ENCODE data around the gene CTDSP2.

DNA sequence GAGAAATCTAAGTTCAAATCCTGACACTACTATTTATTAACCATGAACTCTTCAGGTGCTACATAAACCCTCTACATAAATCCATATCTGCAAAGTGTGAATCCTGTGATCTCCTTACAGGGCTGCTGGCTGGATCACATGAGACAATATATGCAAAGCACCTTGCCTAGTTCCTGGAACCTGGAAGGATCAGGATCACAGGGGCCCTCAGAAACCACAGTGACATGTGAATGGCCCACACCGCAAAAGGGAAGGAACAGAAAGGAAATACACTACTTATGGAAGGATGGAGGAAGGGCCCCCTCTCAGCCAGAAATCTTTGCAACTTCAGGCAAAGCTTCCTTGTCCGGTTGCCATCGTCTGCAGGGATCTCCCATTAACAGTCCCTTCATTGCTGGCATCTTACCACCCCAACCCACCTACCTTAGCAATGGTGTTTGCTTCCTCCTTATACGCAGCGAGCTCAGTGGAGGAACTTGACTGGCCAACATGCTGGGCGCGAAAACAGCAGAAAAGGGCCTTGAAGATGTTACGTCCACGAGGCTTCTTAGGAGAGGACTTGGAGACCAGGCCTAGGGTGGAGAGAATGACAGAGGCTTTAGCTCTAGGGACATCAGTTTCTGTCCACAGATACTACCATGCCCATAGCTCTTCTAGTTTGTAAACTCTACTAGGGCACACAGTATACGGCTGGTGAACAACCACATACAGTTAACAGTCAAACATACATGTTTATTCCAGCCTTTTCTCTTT is 17.3 kb downstream of the CTDSP2 start:
- TF ChIP-seq, protein P1, sequence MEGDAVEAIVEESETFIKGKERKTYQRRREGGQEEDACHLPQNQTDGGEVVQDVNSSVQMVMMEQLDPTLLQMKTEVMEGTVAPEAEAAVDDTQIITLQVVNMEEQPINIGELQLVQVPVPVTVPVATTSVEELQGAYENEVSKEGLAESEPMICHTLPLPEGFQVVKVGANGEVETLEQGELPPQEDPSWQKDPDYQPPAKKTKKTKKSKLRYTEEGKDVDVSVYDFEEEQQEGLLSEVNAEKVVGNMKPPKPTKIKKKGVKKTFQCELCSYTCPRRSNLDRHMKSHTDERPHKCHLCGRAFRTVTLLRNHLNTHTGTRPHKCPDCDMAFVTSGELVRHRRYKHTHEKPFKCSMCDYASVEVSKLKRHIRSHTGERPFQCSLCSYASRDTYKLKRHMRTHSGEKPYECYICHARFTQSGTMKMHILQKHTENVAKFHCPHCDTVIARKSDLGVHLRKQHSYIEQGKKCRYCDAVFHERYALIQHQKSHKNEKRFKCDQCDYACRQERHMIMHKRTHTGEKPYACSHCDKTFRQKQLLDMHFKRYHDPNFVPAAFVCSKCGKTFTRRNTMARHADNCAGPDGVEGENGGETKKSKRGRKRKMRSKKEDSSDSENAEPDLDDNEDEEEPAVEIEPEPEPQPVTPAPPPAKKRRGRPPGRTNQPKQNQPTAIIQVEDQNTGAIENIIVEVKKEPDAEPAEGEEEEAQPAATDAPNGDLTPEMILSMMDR (conservative IDR thresholded peaks at IDR 0.05; ENCODE audit: low read length), result no peak
- no peak for TF ChIP-seq EZH2phosphoT487 (IDR thresholded peaks at IDR 0.05; ENCODE audit: borderline replicate concordance, low read depth, low read length)
